HG02970 (cell line): ENCODE measurements around the gene KAZN.

ENCODE experiments used
- ATAC-seq: cut with Tn5 transposase; IDR thresholded peaks from one replicate; pipeline ENCODE4 v1.9.1; 2021; ENCODE audit warnings: mild to moderate bottlenecking, moderate library complexity, moderate number of reproducible peaks; ENCODE audit not compliant: unreplicated experiment, low FRiP score

Gene KAZN

GRCh38 chr1:14699620-14700019, 101.1 kb downstream of the KAZN start:
- ATAC-seq = no peak

DNA sequence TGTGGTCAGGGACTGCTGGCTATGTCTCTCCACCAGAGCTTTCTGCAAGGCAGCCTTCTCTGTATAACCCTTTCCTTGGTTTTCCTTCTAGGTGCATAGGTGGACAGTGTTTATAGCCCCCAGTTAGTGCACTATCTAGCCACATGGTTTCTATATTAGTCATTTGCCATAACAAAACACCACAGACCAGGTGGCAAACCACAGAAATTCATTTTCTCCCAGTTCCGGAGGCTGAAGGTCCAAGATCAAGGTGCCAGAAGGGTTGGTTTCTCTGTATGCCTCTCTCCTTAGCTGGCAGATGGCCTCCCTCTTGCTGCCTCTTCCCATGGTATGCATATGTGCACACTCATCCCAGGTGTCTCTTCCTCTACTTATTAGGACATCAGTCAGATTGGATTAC, 106.4 kb downstream of the KAZN start:
- ATAC-seq = no peak

- ATAC-seq = no peak
These were observed 107.3 kb downstream of the KAZN start for GRCh38 chr1:14705824-14706223.

DNA sequence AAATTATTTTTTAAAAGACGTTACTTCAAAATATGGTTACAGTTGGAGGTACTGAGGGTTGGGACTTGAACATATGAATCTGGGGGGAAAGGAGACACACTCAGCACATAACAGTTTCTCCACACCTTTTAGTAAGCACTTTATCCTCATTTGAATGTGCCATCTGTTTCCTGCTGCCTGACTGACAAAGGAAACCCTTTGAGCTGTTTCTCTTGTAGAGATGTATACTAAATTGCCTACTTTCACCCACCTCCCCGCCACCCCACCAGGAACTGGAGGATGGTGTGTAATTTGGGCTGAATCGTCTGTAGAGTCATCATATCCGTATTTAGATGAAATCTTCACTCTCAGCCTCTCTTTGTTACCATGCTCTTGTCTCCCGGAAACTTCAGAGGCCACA, 108.1 kb downstream of the KAZN start:
- ATAC-seq = no peak

GRCh38 chr1:14707531-14708445, 109.3 kb downstream of the KAZN start:
- no peak for ATAC-seq

GRCh38 chr1:14710331-14710730, 111.8 kb downstream of the KAZN start:
- ATAC-seq = no peak

DNA sequence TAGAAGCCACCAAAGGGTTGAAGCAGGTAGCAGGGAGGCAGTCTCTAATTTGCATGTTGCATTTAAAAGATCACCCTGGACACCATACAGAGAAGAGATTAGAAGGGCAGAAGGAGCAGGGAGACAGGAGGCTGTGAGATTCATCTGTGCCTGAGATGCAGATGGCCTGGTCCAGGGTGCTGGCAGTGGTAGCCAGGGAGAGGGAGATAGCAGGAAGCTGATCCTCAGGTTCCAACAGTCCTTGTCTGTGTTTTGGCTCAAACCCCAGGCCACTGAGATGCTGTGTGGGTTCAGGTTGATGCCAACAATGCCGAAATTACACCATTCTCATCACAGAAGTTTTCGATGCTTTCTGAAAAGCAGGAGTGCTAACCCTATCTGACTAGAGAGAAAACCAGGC, 113.7 kb downstream of the KAZN start:
- no peak for ATAC-seq

DNA sequence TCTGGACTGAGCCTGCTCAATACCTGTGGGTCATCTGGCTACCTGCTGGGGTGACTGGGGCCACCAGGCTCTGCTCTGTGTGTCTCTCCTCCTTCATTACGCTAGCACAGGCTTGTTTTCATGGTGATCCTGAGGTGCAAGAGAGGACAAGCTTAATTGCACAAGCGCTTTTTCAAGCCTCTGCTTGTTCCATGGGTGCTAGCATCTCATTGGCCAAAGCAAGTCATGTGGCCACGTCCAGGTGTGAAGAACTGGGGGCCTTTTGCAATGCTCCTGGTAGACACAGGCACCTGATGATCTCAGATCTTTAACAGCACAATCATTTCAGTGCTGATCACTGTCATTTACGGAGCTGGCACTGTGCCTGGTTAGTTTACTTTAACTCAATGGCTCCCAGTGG, 114.6 kb downstream of the KAZN start:
- ATAC-seq = no peak

GRCh38 chr1:14715266-14715665, 116.8 kb downstream of the KAZN start:
- no peak for ATAC-seq

- no peak for ATAC-seq
These were observed 117.3 kb downstream of the KAZN start for GRCh38 chr1:14715802-14716201.

- no peak for ATAC-seq
These were observed 118.0 kb downstream of the KAZN start for GRCh38 chr1:14716474-14716873.

DNA sequence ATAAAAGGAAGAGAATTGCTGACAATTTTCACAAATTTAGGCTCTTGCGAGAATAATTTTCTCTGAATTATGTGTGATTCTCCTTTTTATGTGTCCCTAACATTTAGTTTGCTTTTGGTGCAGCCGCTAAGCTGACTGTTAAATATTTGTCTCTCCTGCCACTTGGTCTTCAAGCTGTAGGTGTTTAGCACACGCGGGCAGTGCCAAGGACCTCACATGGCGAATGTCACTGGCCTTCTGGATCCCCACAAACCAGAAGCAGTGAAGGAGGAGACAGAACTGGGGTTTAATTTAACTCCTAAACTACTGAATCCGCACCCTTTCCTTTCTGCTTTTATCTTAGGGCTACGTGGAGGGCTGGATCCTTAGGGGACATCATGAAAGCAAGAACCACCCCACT, 120.0 kb downstream of the KAZN start:
- ATAC-seq = no peak

GRCh38 chr1:14723401-14723800, 124.9 kb downstream of the KAZN start:
- no peak for ATAC-seq

GRCh38 chr1:14724246-14724645, 125.8 kb downstream of the KAZN start:
- ATAC-seq = no peak

DNA sequence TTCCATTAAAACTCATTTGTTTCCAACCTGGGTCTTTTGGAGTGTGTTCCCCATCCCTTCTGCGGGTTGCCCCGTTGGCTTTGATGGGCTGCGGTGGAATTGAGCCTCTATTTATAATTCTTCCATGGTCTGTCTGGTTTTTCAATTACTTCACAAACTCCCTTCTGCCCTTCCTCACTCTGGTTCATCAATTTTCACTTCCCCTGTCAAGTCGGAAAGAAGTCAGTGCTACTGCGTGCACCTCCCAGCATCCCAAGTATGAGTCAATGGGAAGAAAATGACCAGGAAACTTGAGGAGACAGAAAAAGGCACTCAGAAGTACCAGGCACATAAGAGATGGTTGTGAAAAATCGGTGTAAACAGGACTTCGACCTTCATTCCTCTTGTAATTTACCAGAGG, 126.2 kb downstream of the KAZN start:
- ATAC-seq = no peak

GRCh38 chr1:14725238-14725637, 126.8 kb downstream of the KAZN start:
- ATAC-seq = no peak

GRCh38 chr1:14725695-14726094, 127.2 kb downstream of the KAZN start:
- ATAC-seq = no peak

- ATAC-seq = no peak
These were observed 128.1 kb downstream of the KAZN start for GRCh38 chr1:14726606-14727005.

DNA sequence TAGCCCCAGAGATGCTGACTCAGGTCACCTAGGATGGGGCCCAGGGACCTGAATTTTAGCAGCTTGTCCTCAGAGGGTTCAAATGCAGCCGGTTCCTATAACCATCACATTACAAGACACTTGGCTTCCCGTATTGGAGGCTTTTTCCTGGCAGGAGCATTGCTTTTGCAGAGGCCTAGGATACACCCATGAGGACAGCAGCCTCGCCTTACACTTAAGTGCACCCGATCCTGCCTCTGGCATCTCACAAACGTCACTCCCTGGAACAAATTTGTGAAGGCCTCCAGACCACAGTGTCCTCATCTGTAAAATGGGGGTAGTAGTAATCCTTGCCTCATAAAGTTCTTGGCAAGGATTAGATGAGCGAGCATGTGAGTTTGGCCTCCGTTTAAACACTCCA, 130.0 kb downstream of the KAZN start:
- no peak for ATAC-seq

- ATAC-seq = no peak
These were observed 134.2 kb downstream of the KAZN start for GRCh38 chr1:14732728-14733047.

GRCh38 chr1:14733048-14733778, 134.7 kb downstream of the KAZN start:
- ATAC-seq = no peak

DNA sequence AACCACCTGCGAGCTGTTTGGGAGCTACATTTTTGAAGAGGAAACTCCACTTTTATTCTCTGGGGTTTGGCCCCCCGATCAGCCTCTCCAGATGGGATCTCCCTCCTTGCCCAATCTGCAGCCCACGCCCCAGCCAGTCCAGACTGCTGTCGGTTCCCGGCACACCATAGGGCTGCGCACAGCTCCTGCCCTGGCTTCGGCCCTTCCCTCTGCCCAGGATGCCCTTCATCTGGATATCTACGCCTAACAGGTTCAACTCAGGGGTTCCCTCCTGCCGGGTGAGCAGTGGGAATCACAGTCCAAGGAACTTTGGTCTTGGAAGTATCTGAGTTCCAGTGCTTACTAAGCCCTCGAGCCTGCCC, 135.3 kb downstream of the KAZN start:
- no peak for ATAC-seq
